ENCODE measurements around the gene ERICH6. TPM values are rescaled to one million over a fixed set of nuclear protein-coding genes. Genes with fewer than 3 reads are reported as not detected.

The ERICH6 gene
- total RNA-seq, 1 donor from 2014 or later: not detected

DNA sequence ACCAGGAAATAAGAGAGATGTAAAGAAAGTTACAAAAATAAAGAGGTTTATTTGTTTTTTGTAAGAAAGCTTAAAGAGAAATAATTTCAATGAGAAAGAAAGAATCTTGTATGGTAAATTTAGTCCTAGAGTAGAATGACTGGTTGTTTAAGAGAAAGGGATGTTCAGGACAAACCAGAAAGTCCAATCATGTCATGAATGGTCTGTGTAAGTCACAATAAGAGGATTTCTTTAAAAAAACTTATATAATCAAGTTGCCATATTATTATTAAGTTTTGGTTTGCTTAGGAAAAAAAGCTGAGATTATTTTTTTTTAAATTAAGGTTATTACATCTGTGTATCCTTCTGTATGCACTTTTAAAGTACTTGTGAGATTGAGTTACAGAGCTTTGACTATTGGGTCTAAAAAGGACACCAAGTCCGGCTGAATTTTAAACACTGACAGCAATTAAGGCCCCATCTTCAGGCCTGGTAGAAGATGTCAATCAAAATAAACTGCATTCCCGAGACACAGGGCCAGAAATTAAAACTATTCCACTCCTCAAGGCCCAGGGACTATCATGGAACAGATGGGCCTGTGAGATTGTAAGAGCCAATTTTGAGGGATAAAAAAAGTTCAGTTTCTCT, 12.2 kb downstream of the ERICH6 start:
- ATAC-seq: no peak
- DNase-seq (ENCODE audit: low spot score): no peak

- ATAC-seq: no peak
Measured at GRCh38 chr3:150687613-150688012, 16.1 kb downstream of the ERICH6 start.

DNA sequence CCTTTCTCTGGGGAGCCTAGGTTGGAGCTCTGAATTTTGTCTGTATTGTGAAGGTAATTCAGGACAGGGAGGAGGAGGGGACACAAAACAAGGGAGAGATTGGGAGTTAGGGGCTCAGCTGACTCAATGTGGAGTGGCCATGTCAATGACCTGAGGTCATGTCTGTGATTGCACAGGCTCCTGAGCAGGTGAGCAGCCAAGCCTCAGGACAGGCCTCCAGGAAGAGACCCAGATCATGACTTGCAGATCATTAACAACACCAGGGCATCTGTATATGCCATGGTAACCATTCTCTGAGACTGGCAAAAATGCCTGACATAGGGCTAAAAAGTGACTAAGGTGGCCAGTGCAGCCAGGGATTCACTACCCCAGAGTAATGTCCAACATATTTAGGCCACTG, 20.9 kb downstream of the ERICH6 start:
- peak; percentile 58 for ATAC-seq
- no peak for DNase-seq (ENCODE audit: low spot score)

More at GRCh38 chr3:150687613-150688012, 16.1 kb downstream of the ERICH6 start:
- no peak for DNase-seq (ENCODE audit: low spot score)

GRCh38 chr3:150682279-150682678, 21.4 kb downstream of the ERICH6 start:
- ATAC-seq: no peak
- no peak for DNase-seq (ENCODE audit: low spot score)

DNA sequence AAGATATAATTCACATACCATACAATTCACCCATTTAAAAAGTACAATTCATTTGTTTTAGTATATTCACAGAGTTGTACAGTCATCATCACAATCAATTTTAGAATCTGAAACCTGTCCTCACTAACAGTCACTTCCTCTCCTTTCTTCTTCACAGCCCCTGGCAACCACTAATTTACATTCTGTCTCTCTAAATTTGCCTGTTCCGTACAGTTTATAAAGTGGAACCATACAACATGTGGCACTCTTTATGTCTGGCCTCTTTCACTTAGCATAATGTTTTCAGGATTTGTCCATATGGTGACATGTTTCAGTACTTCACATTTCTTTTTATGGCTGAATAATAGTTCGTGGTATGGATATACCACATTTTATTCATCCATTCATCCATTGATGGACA, 22.7 kb downstream of the ERICH6 start:
- DNase-seq (ENCODE audit: low spot score) (no peak), ATAC-seq (no peak)

DNA sequence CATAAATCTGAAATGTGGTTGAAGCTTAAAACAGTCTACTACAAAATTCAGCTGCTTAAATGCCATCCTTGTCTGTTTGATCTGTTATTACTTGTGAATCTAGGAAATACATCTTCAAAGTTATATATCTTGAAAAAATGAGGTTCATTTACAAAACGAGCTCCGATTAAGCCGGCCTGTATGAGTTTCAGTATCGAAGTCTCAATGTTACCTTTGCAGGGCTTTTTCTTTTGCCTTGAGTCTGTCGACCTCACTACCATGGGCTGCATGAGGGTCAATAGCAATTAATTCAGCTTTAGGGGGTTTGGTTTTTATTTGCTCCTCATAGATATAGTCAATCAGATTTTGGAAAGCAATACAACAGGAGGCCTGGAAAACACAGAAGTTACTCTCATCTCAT, 23.2 kb downstream of the ERICH6 start:
- DNase-seq (ENCODE audit: low spot score): no peak
- ATAC-seq: no peak

GRCh38 chr3:150675587-150675986, 28.1 kb downstream of the ERICH6 start:
- DNase-seq (ENCODE audit: low spot score) (no peak), ATAC-seq (no peak)

DNA sequence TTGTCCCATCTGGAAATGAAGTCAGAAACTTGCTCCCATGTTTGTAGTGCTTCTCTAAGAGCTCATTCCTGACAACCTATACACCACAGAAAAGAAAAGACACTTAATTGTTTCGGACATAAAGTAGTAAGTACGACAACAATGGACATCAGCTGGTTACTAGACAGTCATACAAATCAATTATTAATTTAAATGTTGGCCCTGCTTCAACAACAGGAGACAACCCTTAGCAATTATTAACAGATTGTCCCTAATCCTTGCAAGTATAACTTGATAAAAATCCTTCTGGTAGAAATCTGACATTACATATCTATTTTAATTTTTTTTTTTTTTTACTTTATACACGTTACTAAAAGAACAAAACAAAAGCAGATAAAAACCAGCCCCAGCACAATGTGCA, 29.8 kb downstream of the ERICH6 start:
- ATAC-seq: peak; percentile 46
- no peak for DNase-seq (ENCODE audit: low spot score)

GRCh38 chr3:150666167-150666566, 37.6 kb downstream of the ERICH6 start:
- DNase-seq (ENCODE audit: low spot score) (no peak), ATAC-seq (no peak)

GRCh38 chr3:150663461-150663860, 40.3 kb downstream of the ERICH6 start:
- no peak for ATAC-seq

DNA sequence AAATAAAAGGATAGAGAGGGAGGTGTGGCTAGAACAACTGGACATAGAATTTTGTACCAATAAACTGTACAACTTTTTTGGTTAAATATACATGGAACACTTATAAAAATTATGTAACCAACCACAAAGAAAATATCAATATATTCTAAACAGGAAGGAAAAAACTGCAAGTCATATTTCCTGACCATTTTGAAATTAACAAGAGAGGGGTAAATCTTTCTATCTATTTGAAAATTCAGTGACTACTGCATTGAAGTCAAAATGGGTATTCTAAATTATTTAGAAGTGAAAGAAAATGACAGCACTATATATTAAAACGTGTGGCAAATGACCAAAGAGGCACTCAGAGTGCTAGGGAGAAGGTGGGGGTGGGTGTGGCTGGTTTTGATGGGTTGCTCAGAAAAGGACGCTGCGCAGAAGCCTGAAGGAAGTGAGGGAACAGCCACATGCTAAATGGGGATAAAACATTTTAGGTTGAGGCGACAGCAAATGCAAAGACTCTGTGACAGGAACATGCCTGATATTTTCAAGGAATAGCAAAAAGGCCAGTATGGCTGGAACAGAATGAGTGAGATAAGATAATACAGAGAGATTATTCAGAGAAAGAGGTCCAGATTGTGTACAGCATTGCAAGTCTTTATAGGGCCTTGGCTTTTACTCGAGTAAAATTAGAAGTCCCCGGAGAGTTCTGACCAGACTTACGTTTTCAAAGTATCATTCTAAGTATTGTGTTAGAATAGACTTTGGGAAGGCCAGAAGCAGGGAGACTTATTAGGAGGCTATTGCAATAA, 41.1 kb downstream of the ERICH6 start:
- DNase-seq (ENCODE audit: low spot score) (no peak), ATAC-seq (no peak)

More at GRCh38 chr3:150663461-150663860, 40.3 kb downstream of the ERICH6 start:
- DNase-seq (ENCODE audit: low spot score): no peak

DNA sequence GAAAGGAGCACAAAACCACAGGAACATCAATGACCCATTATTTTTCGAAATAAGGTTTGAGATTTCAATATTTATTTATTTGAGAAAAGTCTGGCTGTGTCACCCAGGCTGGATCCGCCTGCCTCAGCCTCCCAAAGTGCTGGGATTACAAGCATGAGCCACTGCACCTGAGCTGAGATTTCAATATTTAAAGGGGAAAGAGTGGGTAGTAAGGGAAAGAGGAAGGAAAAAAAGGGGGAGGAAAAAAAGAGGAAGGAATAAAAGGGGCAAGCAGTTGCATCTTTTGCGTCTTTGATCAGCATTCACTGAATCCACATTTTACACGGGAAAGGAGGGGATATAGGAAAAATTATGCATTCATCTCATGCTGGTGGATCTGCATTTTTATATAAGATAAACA, 47.4 kb downstream of the ERICH6 start:
- no peak for ATAC-seq
- DNase-seq (ENCODE audit: low spot score): no peak

DNA sequence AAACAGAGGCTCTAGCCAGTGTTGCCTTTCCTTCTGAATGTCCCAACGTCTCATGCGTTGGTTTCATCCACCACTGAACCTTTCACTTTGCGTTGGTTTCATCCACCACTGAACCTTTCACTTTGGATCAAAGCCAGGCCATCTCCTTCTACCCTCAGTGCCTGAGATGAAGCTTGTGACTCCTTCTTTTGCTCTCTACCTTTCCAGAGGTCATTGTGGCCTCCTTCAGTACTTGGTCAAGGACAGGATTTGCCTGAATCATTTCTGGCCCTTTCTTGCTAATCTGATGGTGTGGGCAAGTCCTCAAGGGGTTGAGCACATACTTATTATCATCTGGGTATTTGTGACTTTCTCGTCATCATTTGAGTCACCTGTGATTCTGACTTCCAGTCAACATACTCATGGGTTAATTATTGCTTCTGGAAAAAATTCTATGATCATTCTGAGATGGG, 50.6 kb downstream of the ERICH6 start:
- ATAC-seq (no peak), DNase-seq (ENCODE audit: low spot score) (no peak)

- DNase-seq (ENCODE audit: low spot score) (no peak), ATAC-seq (no peak)
Measured at GRCh38 chr3:150640256-150640655, 63.5 kb downstream of the ERICH6 start.

GRCh38 chr3:150639262-150639661, 64.5 kb downstream of the ERICH6 start:
- DNase-seq (ENCODE audit: low spot score) (no peak), ATAC-seq (no peak)

GRCh38 chr3:150636258-150636657, 67.5 kb downstream of the ERICH6 start:
- ATAC-seq: no peak
- DNase-seq (ENCODE audit: low spot score): no peak

DNA sequence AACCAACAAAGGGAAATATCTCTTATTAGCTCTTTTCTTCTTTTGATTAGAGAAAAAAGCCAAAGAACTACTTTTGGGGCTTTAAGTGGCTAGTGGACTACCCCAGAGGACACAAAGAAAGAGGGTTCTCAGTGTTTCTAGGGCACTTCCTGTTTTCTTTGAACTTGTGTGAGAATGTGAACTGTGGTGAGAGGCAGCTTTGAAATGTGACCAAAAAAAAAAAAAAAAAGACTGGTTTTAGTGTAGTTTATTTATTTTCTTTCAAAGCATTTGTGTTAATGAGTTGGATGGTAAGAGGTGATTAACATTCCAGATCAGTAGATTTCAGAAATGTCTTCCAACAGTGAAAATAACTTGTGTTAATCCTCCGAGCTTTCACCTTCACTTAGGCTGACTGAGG, 68.2 kb downstream of the ERICH6 start:
- ATAC-seq: no peak

GRCh38 chr3:150635076-150635475, 68.6 kb downstream of the ERICH6 start:
- ATAC-seq (no peak), DNase-seq (ENCODE audit: low spot score) (no peak)

More for the DNA sequence above, 68.2 kb downstream of the ERICH6 start:
- no peak for DNase-seq (ENCODE audit: low spot score)

- DNase-seq (ENCODE audit: low spot score): no peak
- no peak for ATAC-seq
Measured at GRCh38 chr3:150631515-150632221, 72.1 kb downstream of the ERICH6 start.

DNA sequence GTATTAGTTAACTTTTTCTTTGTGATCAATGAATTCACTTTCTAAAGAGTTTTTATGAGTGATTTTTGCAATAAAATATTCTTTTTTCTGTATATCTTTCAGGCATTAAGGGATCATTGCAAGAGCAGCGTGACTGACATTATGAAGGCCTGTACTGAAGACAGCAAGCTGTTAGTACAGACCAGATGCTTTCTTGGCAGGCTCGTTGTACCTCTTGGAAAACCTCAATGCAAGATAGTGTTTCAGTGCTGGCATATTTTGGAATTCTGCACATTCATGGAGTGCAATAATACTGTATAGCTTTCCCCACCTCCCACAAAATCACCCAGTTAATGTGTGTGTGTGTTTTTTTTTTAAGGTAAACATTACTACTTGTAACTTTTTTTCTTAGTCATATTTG, 76.2 kb downstream of the ERICH6 start:
- ATAC-seq (no peak), DNase-seq (ENCODE audit: low spot score) (no peak)

- ATAC-seq: no peak
- DNase-seq (ENCODE audit: low spot score): no peak
Measured at GRCh38 chr3:150626148-150626930, 77.4 kb downstream of the ERICH6 start.

Data from left lobe of liver (tissue), 2 donors.